GM21528 (cell line): ENCODE measurements around the gene ITGB6.

Experiments
- ATAC-seq: cut with Tn5 transposase; IDR thresholded peaks from one replicate; pipeline ENCODE4 v1.9.1; 2021; ENCODE audit warnings: mild to moderate bottlenecking, moderate library complexity; ENCODE audit not compliant: unreplicated experiment, low FRiP score

ITGB6 gene

DNA sequence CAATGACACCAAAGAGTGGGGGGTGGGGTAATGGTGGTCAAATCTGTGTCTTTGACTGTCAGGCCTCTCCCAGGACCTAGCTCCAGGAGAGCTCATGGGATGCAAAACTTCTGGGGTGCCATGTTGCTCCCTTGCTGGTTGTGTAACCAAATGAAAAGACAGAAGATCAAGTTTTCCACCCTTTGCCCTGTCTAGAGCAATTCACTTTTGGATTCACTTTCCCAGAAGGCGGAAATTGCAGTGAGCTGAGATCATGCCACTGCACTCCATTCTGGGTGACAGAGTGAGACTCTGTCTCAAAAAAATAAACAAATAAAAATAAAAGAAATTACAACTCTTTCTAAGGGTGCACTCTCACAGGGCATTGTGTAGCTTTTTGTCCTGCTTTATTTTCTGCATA, 102.7 kb downstream of the ITGB6 start:
- no peak for ATAC-seq

GRCh38 chr2:160096409-160096808, 103.7 kb downstream of the ITGB6 start:
- ATAC-seq, result peak; percentile 55

DNA sequence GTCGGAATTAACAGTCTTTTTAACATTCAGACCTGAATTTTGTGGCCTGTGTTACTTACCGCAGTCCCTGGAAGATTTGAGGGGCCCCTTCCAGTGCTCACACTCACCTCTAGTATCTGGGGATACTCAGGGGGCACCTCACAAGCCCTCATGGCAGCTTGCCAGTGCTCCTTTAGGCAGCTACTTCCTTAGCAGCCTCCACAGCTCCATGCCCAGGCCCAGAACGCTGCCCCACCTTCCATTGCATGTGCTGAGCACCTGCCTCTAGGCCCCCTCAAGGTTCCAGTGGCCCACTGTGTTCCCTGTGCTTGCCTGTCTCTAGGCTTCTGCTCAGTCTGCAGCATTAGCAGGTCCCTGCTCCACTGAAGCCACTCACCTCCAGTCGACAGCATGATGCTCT, 107.6 kb downstream of the ITGB6 start:
- no peak for ATAC-seq

GRCh38 chr2:160091381-160091780, 108.7 kb downstream of the ITGB6 start:
- ATAC-seq, result no peak

DNA sequence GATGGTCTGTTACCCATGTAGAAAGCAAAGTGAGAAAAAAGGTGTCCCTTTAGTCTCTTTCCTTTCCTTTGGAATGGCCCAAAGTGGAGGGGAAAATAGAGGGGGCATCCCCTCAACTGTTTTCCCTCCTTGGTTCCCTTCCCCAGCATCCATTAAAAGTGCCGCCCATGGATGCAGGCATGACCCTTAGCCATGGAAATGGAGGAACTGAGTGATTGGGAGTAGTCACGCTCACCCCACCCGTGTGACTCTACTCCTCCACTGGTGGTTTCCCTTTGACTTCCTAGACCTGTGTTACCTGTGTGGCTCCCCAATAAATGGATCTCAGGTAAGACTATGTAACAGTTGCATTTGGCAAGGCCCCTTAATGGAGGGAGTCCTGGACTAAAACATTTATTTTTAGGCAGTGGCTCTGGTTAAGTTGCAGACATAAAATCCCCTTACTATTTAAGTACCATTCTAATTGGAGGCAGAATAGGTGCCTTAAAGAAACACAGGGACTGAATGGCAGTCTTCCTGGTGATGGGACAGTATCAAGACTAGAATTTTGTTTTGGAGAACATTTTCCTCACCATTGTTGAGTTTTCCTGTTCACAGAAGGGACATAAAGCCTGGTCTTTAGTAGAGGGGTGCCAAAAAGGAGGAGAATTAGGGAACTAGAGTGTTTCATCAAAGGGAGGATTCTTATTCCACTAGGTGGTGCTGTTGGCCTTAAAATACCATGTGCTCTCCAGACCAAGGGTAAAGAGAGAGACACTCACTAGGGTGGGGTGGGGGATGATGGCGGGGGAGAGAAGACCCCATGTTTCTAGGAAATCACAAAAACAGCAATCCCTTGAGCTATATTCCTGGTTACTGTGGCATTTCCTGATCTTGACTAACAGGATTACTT, 112.0 kb downstream of the ITGB6 start:
- ATAC-seq, result no peak

DNA sequence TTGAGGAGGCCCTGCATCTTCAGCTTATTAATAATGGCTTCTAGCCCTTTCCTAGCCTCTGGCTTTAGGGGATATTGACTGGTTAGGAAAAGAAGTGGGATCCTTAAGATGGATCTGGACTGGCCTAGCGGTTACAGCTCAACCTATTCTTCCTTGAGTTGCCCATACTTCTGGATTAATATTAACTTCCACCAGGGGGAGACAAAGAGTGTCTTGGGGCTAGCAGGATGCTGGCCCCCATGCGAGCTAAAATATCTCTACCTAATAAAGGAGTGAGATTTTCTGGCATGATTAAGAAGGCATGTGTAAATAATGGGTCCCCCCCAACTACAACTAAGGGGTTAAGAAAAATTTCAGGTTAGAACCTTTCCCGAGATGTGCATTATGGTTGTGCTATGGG, 114.4 kb downstream of the ITGB6 start:
- ATAC-seq, result no peak

DNA sequence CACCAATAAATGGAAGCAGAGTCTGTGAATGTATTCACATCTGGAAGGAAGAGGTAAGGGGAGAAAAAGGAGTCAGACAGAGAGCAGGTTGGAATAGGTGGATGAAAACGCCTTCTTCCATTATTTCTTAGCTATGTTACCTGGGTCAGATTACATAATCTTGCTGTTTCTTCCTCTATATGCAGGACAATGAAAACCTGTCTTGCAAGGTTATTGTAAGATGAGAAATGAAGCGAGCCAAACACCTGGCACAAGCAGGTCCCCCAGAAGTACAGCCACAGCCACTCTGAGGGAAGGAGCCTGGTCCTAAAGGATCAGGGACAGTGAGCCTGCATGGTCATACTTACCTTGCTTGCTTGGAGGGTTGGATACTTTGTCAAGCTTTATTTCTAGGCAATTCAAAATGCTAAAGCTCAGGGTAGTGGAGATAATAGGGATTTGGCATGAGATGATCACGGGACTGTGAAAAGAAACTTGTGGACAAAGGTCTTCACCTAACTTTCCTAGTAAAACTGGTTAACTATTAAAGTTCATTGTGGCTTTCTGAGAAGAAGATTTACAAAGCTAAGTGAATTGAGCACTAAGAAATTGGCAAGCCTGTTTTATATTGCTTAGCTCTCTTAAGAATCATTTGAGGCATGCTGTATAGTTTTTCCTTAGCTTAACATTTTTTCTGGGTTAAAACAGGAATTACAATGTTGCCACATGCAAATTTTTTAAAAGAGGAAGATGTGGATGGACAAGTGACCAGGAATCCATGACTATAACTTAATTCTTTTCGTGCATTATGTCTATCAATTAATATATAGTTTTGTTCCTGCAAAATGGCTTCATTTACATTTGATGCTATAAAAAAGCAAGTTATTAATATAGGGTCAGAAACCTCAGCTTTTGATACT, 121.9 kb downstream of the ITGB6 start:
- no peak for ATAC-seq

GRCh38 chr2:160076914-160077313, 123.2 kb downstream of the ITGB6 start:
- ATAC-seq, result no peak

GRCh38 chr2:160076241-160076640, 123.8 kb downstream of the ITGB6 start:
- ATAC-seq, result no peak

- no peak for ATAC-seq
These were observed 124.9 kb downstream of the ITGB6 start for GRCh38 chr2:160075171-160075570.

DNA sequence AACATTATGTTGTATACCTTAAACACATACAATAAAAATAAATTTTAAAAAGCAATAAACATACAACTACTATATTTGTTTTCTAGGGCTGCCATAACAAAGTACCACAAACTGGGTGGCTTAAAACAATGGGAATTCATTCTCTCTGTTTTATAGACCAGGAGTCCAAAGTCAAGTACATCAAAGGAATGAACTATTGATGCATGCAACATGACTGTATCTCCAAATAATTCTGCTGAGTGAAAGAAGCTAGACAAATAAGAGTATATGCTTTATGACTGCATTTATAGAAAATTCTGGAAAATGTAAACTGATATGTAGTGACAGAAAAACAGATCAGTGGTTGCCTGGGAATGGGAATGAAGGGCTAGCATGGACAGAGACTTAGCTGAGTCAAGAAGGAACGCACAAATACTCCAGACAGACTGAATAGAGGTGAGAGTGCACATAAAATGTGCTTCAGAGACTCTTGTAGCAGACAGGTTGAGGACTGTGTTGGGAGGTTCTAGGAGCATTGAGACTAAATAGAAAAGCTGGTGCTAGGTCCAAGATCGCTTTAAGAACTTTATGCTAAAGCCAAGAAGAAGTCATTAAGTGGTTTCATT, 126.7 kb downstream of the ITGB6 start:
- ATAC-seq, result no peak

DNA sequence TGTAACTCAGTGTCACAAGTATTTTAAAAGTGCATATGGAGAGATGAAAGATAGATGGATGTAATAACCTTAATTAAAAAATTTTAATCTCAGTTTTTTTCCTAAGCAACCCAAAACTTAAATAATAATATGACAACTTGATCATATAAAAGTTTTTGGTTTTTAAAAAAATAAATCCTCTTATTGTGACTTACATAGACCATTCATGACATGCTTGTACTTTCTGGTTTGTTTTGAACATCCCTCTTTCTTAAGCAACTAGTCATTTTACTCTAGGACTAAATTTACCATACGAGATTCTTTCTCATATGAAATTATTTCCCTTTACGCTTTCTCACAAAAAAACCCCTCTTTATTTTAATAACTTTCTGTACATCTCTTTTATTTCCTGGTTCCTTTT, 131.2 kb downstream of the ITGB6 start:
- no peak for ATAC-seq

GRCh38 chr2:160064916-160065315, 135.2 kb downstream of the ITGB6 start:
- ATAC-seq, result no peak

DNA sequence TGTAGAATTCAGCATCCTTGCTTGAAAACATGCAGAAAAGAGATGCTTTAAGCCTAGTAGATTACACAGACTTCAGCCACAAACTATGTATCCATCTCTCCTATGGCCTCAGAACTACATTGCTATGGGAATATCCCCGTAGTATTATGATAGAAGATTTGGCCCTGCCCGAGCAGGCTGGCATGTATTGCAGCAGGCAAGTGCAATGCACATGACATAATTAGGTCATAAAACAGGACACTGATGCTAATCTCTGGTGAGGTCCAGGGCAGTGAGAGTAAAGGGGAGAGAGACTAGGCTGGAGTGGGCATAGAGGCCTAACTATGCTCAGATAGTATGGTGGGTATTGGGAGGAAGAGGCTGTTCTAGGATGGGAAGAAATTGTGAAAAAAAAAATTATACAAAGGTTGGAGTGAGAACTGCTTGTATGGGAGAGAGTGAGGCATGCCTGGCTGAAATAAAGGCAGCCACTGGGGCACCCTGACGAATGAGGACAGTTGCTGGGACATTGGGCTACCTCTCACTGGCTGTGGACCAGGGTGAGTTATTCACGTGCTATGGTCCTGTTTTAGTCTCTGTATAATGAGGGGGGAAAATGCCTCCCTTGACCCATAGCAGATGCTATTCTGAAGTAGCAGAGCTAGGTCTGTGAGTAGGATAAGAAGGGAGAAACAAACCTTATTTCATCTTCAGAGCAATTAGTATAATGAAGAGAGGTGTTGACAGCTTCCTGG, 136.0 kb downstream of the ITGB6 start:
- ATAC-seq, result no peak

DNA sequence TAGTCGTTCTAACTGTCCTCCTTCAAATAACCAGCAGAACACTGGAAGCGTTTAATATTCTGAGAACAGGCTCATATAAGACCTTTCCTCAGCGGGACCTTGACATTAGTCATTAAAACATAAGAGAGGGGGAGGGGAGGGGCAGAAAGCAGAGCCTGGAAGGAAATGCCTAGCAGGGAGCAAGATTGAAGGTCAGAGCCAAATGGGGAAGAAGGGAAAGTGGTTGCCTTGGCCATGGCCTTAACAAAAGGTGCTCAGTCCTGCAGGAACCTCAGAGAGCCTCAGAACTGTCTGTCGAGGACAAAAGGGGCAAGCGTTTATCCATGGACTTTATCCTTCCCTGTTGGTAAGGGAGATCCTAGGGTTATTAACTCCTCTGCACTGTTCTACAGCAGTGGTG, 136.8 kb downstream of the ITGB6 start:
- ATAC-seq, result no peak

GRCh38 chr2:160062292-160063005, 137.6 kb downstream of the ITGB6 start, which contains the start of gene PLA2R1:
PLA2R1 (minus strand) TSS chr2:160062615; CDS start chr2:160062403, 212 bp downstream.
- no peak for ATAC-seq

DNA sequence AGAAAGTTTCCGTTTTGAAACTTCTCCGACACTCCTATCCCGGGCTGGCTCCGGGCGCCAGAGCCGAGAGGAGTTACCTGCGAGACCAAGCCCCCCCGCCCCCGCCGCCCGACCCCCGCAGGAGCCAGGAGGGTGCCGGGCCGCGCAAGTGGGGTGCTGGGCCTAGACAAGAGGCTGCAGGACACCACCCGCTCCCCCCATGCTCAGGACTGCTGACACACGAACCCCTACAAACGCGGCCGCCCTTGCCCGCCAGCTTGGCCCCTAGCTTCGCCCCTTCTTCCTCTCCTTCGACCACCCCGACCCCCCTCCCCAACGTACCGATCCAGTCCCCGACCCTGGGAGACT, 138.2 kb downstream of the ITGB6 start:
- ATAC-seq, result no peak

DNA sequence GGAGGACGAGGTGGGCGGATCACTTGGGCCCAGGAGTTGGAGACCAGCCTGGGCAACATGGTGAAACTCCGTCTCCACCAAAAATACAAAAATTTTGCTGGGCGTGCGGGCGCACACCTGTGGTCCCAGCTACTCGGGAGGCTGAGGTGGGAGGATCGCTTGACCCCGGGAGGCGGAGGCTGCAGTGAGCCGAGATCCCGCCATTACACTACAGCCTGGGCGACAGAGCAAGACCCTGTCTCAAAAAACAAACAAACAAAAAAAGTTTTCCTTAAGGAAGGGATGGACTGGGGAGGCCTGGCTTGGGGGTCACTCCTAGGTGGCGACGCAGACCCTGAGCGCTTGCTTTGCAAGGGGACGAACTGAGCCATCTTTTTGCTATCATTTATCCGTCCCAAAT, 138.5 kb downstream of the ITGB6 start:
- no peak for ATAC-seq

- no peak for ATAC-seq
These were observed 139.8 kb downstream of the ITGB6 start for GRCh38 chr2:160060297-160060696.

- no peak for ATAC-seq
These were observed 142.7 kb downstream of the ITGB6 start for GRCh38 chr2:160057356-160057755.
